EH (cell line): ENCODE data around the gene GMFB.

Experiments used
- DNase-seq: peaks from one replicate; pipeline ENCODE4 v3.0.0-alpha.2; 2015; ENCODE audit warnings: low read depth

The GMFB gene

GRCh38 chr14:54425537-54426274 is 63.1 kb downstream of the GMFB start:
- DNase-seq = no peak

GRCh38 chr14:54425068-54425467 is 63.7 kb downstream of the GMFB start:
- no peak for DNase-seq
